SW 1271 (cell line): ENCODE results near the gene DPF3.

Source experiments
- DNase-seq, 2 experiments: peaks; one replicate each; lab custom pipeline; 2025; lab: John Stamatoyannopoulos, UW

The DPF3 gene

DNA sequence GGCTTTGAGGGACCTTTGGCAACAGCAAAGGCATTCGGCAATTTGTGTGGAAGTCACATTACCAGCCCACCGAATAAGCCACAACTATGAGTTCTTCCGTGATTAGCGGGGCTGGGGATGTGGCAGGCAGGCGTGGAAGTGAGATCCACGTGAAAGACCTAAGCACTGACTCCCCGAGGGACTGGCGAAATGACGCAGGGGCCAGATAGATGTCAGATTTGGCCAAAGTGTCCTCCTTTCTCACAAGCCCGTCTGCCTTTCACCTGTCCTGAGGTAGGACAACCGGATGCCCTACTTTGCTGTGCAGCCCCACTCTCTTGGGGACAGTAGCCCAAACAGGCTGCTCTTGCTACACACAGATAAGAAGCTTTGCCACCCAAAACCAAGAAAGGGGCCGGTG lies 54.5 kb downstream of the DPF3 start:
- DNase-seq, result no peak

DNA sequence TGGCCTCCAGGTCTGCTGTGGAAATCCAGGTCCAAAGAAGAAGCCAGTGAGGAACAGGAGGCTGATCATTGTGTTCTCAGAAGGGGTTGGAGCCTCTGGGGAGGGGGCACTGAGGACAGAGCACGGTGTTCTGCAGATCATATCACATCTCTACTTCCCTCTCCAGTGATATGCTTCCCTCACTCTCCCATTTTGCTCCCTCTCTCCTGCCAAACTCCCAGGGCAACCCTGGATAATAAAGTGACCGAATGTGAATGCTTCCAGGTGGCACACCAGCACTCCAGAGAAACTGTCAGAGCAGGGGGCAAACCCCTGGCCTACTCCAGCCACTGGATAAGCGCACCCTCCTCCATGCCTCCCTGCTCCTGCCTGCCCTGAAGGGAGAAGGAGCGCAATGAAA lies 57.8 kb downstream of the DPF3 start:
- DNase-seq, result no peak

DNA sequence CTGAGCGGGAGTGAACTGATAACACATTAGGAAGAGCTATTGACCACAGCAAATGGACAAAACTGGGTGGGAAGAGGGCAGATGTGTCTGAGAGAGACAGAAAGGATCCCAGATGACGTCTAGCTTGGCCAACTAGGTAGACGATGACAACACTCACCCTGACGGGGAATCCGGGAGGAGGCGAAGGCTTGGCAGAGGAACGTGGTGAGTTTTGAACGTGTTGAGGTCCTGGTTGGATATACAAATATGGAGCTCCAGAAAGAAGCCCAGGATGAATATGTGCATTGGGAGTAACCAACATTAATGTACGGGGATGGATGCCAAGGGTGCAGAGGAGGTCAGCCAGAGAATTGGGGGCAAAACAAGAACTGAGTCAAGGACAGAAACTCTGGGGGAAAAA lies 60.7 kb downstream of the DPF3 start:
- no peak for DNase-seq

DNA sequence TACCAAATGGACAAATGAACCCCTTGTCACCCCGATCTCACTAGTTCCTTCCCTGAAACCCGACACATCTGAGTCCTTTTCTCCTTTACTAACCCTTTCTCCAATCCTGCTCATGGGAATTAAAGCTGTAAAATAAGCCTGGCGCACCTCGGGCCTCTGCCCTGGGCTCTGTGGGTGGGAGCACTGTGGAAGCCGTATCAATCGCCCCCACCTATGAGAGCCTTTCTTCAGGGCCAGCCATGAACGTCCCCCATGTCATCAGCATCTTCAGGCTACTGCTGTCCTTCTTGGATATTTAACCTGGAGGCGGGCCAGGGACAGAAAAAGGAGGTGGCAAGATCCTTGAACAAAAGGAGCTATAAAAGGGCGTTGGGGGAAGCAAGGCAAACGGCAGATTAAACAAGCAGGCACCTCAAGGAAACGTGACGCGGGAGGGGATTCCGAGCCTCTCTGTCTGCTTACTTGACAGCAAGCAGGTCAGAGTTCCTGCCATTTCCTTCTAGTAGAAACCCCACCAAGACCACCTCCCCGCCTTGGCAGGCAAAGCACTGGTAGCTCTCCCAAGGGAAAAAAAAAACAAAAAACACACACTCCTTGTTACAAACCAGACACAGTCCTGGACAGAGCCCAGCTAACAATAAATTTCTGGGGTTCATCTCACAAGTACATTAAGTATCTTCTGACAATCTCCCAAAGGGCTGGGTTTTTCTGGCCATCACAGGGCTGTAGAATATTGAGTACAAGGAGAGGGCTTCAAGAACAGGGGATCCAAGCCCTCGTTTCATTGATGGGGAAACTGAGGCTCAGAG lies 62.9 kb downstream of the DPF3 start:
- no peak for DNase-seq

DNA sequence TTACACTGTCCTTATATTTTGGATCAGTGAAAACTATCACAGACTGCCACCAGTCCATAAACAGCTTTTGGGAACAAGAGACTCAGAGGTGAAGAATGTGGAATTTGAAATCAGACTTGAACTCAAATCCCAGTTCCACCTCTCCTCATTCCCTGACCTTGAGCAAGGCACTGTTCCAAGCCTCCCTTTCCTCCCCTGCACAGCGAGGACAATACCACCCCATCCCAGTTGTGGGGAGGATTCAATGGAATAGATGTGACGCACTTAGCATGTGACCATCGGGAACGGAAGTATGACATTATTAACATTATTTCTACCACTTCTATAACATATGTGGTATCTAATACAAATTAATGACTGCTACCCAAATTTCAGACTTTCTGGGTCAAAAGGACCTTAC lies 63.5 kb downstream of the DPF3 start:
- DNase-seq, result no peak

DNA sequence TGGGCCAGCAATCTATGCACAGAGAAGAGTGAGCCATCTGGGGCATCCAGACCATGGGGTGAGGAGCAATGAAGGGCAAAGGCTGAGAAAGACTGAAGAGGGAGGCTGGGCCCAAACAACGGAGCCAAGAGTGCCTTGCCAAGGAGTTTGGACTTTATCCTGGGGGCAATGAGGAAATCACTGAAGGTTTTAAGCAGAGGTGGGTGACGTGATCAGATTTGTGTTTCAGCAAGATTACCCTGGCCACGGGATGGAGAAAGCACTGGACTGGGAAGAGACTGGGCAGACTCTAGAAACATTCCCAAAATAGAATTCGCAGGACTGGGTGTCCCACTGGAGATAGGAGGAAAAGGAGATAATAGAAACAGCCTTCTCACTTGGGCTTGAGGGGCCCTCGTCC lies 65.3 kb downstream of the DPF3 start:
- no peak for DNase-seq

DNA sequence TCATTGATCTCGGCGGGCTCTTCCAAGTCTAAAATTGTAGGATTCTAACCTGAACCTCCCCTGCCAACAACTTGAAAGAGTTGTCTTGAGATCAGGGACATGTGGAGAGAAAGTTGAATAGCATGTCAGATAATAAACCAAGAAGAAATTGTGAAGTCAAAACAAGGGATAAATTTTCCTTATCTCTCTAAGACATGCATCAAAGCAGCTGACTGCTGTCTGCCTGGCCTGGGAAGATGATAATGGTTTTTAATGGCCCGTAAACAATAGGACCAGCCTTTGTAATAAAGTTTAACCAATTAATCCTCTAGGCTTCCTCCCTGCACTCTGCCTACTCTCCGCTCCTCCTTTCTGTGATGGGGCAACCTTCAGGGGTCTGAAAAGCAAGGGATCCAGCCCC lies 67.9 kb downstream of the DPF3 start:
- no peak for DNase-seq

DNA sequence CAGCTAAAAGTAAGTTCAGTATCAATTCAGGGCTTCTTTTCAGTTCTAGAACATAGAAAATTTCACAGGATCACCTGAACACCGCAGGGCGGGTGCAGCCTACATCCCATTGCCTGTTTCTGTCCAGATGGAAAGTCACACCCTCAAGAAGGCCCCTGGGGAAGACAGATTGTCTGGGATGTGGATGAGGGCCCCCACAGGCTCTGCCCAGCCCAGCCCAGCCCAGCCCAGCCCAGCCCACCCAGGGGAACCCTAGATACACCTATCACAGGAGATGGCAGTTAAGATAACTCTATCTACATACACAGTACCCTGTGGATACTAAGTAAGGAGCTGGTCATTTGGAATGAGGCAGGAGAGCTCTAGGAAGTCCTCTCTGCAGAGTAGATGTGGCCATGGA lies 68.4 kb downstream of the DPF3 start:
- DNase-seq, result no peak

DNA sequence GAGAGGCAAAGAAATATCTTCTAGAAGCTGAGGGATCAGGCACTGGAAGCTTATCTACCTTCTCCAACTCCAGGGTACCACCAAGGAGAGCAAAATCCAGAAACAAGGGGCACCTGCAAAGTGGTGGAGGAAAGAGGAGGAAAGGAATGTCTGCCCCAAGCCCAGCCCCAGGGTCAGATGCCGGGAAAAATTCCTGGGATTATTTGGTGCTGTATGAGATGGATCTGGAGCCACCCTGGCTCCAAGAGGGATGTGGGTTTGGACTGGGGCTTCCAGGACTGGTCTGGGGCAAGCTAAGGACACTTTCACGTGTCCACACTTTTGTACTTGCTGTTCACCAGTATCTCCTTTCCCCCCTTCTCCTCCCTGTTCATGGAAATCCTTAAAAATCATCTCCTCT lies 69.8 kb downstream of the DPF3 start:
- DNase-seq, result no peak

DNA sequence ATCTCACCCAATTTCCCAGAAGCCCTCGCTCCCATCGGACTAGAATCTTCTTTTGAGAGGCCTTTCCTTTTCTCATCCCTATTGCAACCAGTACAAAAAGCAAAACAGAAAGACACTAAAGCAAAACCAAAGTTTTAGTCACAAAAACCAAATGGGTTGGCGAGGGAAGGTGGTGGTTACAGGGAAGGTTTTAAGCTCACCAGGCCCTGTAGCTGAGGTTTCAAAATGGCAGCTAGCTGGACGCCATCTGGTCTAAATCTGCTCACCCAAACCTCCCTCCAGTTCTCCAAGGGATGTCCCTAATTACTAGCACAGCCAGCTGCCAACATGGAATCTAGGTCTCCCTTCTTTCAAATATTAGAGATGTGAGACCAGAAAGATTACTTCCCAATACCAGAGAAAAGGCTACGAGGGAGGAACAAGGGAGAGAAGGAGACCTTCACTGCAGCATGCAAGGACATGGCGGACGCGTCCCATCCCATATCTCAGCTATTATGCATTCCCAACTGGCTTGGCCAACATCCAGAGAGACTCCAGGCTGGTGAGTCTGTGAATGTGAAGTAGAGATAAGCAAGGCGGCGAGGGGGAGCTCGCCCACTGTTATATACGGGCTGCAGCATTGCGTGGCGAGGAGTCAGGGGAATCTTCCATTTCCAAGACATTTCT lies 70.8 kb downstream of the DPF3 start:
- no peak for DNase-seq

DNA sequence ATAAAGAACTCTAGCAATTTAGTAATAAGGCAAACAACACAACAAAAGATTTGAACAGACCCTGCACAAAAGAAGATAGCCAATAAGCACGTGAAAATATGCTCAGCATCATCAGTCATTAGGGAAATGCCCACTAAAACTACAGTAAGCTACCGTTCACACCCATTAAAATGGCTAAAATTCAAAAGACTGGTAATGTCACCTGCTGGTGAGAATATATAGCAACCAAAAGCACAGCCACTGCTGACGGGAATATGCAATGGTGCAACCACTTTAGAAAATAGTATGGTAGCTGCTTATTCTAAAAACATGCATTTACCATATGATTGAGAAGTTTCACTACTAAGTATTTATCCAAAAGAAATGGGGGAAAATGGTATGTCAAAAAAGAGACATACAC lies 74.9 kb downstream of the DPF3 start:
- no peak for DNase-seq

DNA sequence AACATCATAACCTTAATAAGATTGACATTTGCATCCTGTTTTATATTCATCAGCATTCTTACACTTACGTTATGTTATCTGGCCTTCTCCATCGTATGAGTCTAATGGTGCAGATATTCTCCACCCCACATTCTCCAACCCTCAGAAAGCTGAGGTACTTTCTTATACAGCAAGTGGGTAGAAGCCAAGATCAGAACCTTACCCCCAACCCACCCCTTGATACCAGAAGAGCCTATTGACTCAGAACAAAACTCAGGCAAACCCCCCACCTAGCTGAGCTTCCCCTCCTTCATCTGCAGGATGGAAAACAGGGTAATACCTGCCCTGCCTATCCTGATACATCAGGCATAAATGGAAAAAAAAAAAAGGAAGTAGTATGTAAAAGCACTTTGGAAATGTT lies 77.6 kb downstream of the DPF3 start:
- no peak for DNase-seq

DNA sequence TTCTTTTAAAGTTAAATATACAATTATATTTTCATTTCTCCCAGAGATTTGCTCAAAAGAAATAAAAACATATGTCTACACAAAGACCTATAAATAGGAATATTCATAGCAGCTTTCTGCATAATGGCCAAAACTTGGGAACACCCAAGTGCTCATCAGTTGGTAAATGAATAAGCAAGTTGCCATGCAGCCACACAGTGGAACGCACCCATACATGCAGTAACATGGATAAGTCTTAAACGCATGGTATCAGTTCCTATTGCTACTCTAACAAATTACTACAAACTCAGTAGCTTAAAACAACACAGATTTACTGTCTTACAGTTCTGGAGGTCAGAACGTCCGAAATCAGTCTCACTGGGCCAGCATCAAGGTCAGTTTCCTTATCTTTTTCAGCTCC lies 78.5 kb downstream of the DPF3 start:
- DNase-seq, result no peak

DNA sequence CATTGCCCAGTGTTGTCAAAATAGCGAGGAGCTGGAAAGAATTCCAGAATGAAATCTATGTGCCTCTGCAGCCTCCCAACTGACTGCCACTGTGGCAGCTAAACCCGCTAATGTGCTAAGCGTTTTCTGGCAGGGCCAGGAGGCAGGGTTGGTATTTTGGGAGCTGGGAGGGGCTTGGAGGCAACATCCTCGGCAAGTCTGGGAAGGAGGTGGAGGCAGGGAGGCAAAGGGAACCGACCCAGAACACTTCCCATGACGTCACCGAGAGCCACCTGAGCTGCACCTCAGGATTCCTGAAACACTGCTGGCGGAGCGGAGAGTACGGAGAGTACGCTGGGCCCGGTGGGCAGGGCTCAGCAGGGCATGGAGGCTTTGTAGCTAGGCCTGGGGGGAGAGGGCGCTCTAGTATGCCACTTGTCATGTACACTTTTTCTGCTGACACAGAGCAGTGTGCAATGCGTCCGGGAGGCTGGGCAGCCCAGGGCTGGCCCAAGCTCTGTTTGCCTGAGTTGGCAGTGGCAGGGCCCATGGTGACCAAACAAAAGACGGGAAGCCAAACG lies 81.5 kb downstream of the DPF3 start:
- DNase-seq, result no peak

DNA sequence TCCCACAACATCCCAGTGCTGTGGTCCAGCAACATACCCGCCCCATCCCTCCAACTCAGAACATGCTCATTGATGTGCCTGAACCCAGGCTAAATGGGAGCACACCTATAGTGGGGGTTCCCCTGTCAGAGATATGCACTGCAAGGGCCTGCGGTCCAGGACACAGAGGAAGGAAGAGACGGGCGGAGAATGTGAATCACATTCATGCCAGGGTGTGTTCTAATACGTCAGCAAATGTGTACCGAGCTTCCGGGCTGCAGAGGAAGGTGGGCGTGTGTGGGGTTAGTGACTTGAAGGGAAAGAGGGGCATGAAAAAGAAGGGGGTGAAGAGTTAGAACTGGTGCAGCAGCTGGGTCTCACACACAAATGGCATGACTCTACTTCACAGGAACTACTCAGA lies 83.7 kb downstream of the DPF3 start:
- DNase-seq, result no peak

DNA sequence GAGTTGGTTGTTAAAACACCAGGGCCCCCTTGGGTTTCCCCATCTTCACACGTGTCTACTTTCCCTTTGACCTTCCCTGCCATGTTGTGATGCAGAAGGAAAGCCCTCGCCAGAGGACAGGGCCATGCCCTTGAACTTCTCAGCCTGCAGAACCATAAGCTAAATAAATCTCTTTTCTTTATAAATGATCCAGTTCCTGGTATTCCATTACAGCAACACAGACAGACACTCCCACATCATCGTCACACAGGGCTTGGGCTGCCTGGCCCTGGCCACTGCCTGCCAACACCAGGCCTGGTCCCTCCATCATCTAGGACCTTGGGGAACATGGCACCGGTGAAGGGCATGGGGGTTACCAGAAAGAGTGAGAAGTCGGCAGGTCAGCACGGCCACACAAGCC lies 84.8 kb downstream of the DPF3 start:
- no peak for DNase-seq

DNA sequence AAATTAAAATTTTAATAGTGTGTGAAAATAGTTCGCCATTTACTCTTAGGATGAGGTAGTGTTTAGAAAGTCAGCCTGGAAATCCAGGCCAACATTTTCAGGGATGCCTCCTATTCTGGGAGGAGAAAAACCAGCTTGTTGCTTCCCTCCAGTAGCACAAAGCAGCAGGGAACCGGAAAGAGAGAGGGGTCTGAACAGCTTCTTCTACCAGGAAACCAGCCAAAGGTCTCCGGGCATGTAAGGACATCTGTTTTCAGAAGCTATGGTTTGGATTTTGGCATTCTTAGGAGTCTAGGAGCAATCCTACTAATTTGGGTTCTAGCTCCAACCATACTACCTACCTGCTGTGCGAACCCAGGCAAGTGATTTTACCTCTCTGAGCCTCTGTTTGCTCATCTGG lies 85.3 kb downstream of the DPF3 start:
- DNase-seq, result no peak

DNA sequence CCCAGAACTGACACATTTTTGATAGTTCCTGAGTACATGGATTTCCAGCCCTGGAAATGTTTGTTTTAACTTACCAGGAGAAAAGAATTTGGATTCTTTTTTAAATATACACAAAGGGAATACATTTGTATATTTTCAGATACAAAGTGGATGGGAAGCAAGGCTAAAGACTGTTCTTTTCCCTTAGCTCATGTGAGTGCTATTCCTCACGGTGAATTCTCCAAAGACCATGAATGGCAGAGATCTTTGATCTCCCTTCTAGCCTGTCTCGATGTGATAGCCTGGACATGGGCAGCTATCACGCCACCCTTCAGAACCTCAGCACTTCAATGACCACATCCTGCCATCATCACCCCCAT lies 91.3 kb downstream of the DPF3 start:
- no peak for DNase-seq

DNA sequence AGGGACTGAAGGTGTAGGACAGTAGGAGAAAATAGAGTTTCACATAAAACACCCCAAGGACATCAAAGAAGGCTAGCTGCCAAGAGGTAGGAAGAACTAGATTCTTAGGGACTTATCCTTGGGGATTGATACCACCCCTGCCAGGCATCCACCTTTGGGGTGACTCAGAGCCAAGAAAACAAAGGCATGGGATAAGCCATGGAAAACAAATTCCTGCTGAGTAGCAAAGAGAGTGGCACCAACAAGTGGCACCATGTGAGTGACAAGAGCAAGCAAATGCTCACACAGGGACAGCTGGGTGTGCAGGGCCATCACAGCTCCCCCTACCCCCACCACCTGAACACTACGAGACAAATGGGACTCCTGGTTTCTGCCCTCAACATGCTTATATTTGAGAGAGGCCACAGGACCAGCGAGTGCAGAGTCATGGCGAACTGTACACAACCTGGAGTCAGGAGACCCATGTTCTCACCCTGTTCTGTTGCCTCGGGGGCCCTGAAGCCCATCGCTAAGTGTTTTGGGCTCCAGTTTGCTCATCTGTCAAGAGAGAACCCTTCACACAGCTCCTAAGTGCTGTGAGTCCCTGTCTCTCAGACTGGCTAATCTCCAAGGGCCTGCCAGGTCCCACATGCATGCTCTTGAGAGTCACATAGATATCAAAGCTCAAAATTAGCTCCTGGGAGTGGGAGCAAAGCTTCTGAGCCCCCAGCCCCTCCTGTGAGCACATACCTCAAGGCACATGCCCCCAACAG lies 91.9 kb downstream of the DPF3 start:
- no peak for DNase-seq

DNA sequence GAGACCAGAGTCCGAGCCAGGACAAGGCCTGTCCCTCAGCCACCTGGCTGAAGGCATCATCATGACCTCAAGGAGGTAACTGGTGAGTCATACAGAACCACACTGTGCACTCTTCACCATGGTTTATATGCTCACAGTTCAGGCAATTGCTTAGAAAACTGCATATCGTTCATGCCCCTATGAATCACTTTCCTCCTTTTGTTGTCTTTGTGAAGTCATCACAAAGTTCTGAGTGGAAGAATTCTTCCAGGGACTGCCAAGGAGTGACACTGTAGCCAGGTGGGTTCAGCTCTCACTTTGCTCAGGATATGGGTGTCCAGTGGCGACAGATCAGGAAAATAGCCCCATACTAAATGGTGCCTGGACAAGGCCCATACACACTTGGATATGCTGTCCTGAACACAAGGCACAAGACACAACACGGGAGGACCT lies 92.5 kb downstream of the DPF3 start:
- DNase-seq, result peak; percentile 18 to 34

DNA sequence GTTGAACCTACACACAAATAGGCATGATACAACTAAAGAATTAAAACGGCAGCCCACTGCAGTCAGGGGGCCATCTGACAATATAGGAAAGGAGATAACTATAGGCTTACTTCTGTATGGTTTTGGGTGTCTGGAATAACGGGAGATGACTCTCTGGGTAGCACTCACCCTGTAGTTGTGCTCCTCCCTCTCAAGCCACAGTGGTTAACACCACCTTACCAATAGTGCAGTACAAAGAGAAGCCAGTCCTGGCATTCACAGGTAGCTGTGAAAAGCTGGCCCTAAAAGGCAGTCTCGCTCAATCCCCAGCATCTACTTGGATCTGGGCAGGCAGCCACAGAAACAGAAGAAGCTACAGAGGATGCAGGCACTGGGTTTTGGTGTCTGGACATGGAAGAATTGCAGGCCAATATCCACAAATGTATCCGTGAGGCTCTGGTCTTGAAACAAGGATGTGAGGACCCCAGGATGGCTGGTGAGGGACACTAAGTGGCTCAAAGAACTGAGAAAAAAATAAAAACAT lies 93.0 kb downstream of the DPF3 start:
- DNase-seq, result no peak

DNA sequence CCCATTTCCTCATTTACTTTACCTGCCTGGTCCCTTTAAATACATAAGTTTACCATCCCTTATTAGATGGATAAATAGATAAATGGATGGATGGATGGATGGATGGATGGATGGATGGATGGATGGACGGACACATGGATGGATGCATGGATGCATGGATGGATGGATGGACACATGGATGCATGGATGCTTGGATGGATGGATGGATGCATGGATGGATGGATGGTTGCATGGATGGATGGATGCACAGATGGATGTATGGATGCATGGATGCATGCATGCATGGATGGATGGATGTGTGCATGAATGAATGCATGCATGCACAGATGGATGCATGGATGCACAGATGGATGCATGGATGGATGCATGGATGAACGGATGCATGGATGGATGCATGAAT lies 93.6 kb downstream of the DPF3 start:
- no peak for DNase-seq

DNA sequence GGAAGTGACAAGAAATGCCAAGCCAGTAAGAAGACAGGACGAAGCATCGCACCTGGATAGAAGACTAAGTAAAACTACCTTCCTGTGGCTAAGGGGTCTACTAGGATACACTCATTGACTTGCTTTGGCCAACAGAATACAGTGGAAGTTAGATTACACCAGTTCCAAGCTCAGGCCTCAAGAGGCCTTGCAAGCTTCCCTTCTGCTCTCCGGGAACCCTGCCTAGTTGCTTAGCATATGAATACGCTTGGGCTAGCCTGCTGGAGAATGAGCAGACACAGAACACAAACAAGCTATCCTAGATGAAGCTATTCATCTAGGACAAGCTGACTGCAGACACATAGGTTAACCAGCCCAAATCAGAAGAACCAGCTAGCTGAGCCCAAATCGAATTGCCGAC lies 97.0 kb downstream of the DPF3 start:
- DNase-seq, result no peak
